T-helper 2 cell treated with Interferon-gamma antibody and Interleukin-4, amounts not matched to agents 5 μg/mL and 100 μg/mL, for 36 hours (primary cell): ENCODE data around the gene PHOSPHO2.

ENCODE experiments used
- DNase-seq: peaks from one replicate; pipeline ENCODE4 v3.0.0; 2021; ENCODE audit warnings: low spot score
- H3K27ac Mint-ChIP-seq: one replicate; pipeline ENCODE4 v1.8.0; 2021; ENCODE audit warnings: mild to moderate bottlenecking, mixed read lengths
- H3K27me3 Mint-ChIP-seq: one replicate; pipeline ENCODE4 v1.8.0; 2021; ENCODE audit warnings: low read depth, mixed read lengths
- H3K36me3 Mint-ChIP-seq: one replicate; pipeline ENCODE4 v1.8.0; 2021; ENCODE audit warnings: low read depth, mixed read lengths
- H3K4me1 Mint-ChIP-seq: one replicate; pipeline ENCODE4 v1.8.0; 2021; ENCODE audit warnings: low read depth, mixed read lengths
- H3K4me3 Mint-ChIP-seq: one replicate; pipeline ENCODE4 v1.8.0; 2022; ENCODE audit warnings: mild to moderate bottlenecking, moderate library complexity, mixed read lengths
- H3K9me3 Mint-ChIP-seq: one replicate; pipeline ENCODE4 v1.8.0; 2021; ENCODE audit warnings: mixed read lengths

PHOSPHO2 gene

GRCh38 chr2:169716238-169716886 lies 22.1 kb downstream of the PHOSPHO2 start:
- no peaks in the 10 kb centered on the region for H3K36me3 Mint-ChIP-seq
- H3K4me1 Mint-ChIP-seq = peaks cover 8% of the 10 kb centered on the region
- no peaks in the 10 kb centered on the region for H3K9me3 Mint-ChIP-seq
- no peak overlapping the region for H3K27ac Mint-ChIP-seq
- no peak overlapping the region for H3K4me3 Mint-ChIP-seq
- H3K27me3 Mint-ChIP-seq = no peaks in the 10 kb centered on the region
- DNase-seq = no peak

- Mint-ChIP-seq H3K4me3 (no peak overlapping the region), H3K9me3 (no peaks in the 10 kb centered on the region), H3K27me3 (no peaks in the 10 kb centered on the region), H3K4me1 (peaks cover 8% of the 10 kb centered on the region), H3K27ac (no peak overlapping the region), H3K36me3 (no peaks in the 10 kb centered on the region)
- no peak for DNase-seq
These were observed 22.8 kb downstream of the PHOSPHO2 start for GRCh38 chr2:169716938-169717690.

- Mint-ChIP-seq H3K4me3 (no peak overlapping the region), H3K27me3 (no peaks in the 10 kb centered on the region), H3K27ac (no peak overlapping the region), H3K36me3 (no peaks in the 10 kb centered on the region), H3K9me3 (no peaks in the 10 kb centered on the region), H3K4me1 (peaks cover 8% of the 10 kb centered on the region)
- no peak for DNase-seq
These were observed 23.4 kb downstream of the PHOSPHO2 start for GRCh38 chr2:169717691-169718063.

GRCh38 chr2:169718930-169719504 lies 24.7 kb downstream of the PHOSPHO2 start:
- Mint-ChIP-seq H3K4me3 (no peak overlapping the region), H3K27ac (no peak overlapping the region), H3K36me3 (no peaks in the 10 kb centered on the region), H3K27me3 (peaks cover 2% of the 10 kb centered on the region), H3K9me3 (no peaks in the 10 kb centered on the region), H3K4me1 (peaks cover 8% of the 10 kb centered on the region)
- no peak for DNase-seq

- peaks cover 5% of the 10 kb centered on the region for H3K4me1 Mint-ChIP-seq
- H3K4me3 Mint-ChIP-seq = no peak overlapping the region
- H3K36me3 Mint-ChIP-seq = no peaks in the 10 kb centered on the region
- H3K27me3 Mint-ChIP-seq = peaks cover 4% of the 10 kb centered on the region
- H3K9me3 Mint-ChIP-seq = no peaks in the 10 kb centered on the region
- H3K27ac Mint-ChIP-seq = no peak overlapping the region
- no peak for DNase-seq
These were observed 26.7 kb downstream of the PHOSPHO2 start for GRCh38 chr2:169721016-169721415.

- no peak for DNase-seq
- no peak overlapping the region for H3K27ac Mint-ChIP-seq
- no peaks in the 10 kb centered on the region for H3K36me3 Mint-ChIP-seq
- H3K4me1 Mint-ChIP-seq = no peaks in the 10 kb centered on the region
- H3K27me3 Mint-ChIP-seq = peaks cover 6% of the 10 kb centered on the region
- H3K9me3 Mint-ChIP-seq = no peaks in the 10 kb centered on the region
- no peak overlapping the region for H3K4me3 Mint-ChIP-seq
These were observed 32.8 kb downstream of the PHOSPHO2 start for GRCh38 chr2:169727065-169727464.

GRCh38 chr2:169729274-169729605 lies 35.0 kb downstream of the PHOSPHO2 start:
- Mint-ChIP-seq H3K27me3 (peaks cover 18% of the 10 kb centered on the region), H3K4me3 (no peak overlapping the region), H3K36me3 (no peaks in the 10 kb centered on the region), H3K27ac (no peak overlapping the region), H3K9me3 (no peaks in the 10 kb centered on the region), H3K4me1 (peaks cover 8% of the 10 kb centered on the region)
- no peak for DNase-seq

- H3K4me1 Mint-ChIP-seq = peaks cover 11% of the 10 kb centered on the region
These were observed 37.8 kb downstream of the PHOSPHO2 start for GRCh38 chr2:169732075-169732474.

GRCh38 chr2:169732583-169733358 lies 38.5 kb downstream of the PHOSPHO2 start:
- Mint-ChIP-seq H3K27ac (no peak overlapping the region), H3K4me3 (peak overlapping the region; percentile 93), H3K4me1 (peaks cover 11% of the 10 kb centered on the region), H3K9me3 (no peaks in the 10 kb centered on the region), H3K27me3 (peaks cover 34% of the 10 kb centered on the region), H3K36me3 (no peaks in the 10 kb centered on the region)
- no peak for DNase-seq

More at GRCh38 chr2:169732075-169732474, 37.8 kb downstream of the PHOSPHO2 start:
- no peaks in the 10 kb centered on the region for H3K36me3 Mint-ChIP-seq
- no peak for DNase-seq
- no peak overlapping the region for H3K27ac Mint-ChIP-seq
- H3K4me3 Mint-ChIP-seq = peak overlapping the region; percentile 4
- H3K27me3 Mint-ChIP-seq = peaks cover 34% of the 10 kb centered on the region
- H3K9me3 Mint-ChIP-seq = no peaks in the 10 kb centered on the region

GRCh38 chr2:169734169-169734847 lies 40.0 kb downstream of the PHOSPHO2 start:
- peaks cover 34% of the 10 kb centered on the region for H3K27me3 Mint-ChIP-seq
- H3K36me3 Mint-ChIP-seq = no peaks in the 10 kb centered on the region
- H3K27ac Mint-ChIP-seq = no peak overlapping the region
- peak overlapping the region; percentile 79 for H3K4me3 Mint-ChIP-seq
- peaks cover 11% of the 10 kb centered on the region for H3K4me1 Mint-ChIP-seq
- peak; percentile 38 for DNase-seq
- H3K9me3 Mint-ChIP-seq = no peaks in the 10 kb centered on the region

- Mint-ChIP-seq H3K36me3 (no peaks in the 10 kb centered on the region), H3K27me3 (peaks cover 34% of the 10 kb centered on the region), H3K9me3 (no peaks in the 10 kb centered on the region), H3K4me1 (peaks cover 11% of the 10 kb centered on the region), H3K27ac (no peak overlapping the region), H3K4me3 (peak overlapping the region; percentile 35)
- DNase-seq = no peak
These were observed 41.4 kb downstream of the PHOSPHO2 start for GRCh38 chr2:169735623-169736022.

GRCh38 chr2:169736902-169737301 lies 42.6 kb downstream of the PHOSPHO2 start:
- Mint-ChIP-seq H3K4me1 (peaks cover 11% of the 10 kb centered on the region), H3K27ac (no peak overlapping the region), H3K36me3 (no peaks in the 10 kb centered on the region), H3K4me3 (no peak overlapping the region), H3K27me3 (peaks cover 34% of the 10 kb centered on the region), H3K9me3 (no peaks in the 10 kb centered on the region)
- DNase-seq = no peak

GRCh38 chr2:169738566-169739229 lies 44.4 kb downstream of the PHOSPHO2 start:
- Mint-ChIP-seq H3K27ac (no peak overlapping the region), H3K36me3 (no peaks in the 10 kb centered on the region), H3K9me3 (no peaks in the 10 kb centered on the region), H3K27me3 (peaks cover 19% of the 10 kb centered on the region), H3K4me1 (peaks cover 3% of the 10 kb centered on the region), H3K4me3 (no peak overlapping the region)
- DNase-seq = no peak
